Limb (tissue), 2 donors: ENCODE data around the gene TRAF7.

ENCODE experiments used
- DNase-seq, 2 donors: peaks; one replicate each; pipeline ENCODE4 v3.0.0-alpha.2; 2016; ENCODE audit errors: extremely low spot score in 2 of 2

Gene TRAF7

GRCh38 chr16:2165861-2166260 is 10.3 kb downstream of the TRAF7 start:
- no peak for DNase-seq

- no peak for DNase-seq
Measured at GRCh38 chr16:2166263-2167067, 10.9 kb downstream of the TRAF7 start.

- no peak for DNase-seq
Measured at GRCh38 chr16:2167068-2167638, 11.6 kb downstream of the TRAF7 start.

- no peak for DNase-seq
Measured at GRCh38 chr16:2170080-2170479, 14.5 kb downstream of the TRAF7 start.

GRCh38 chr16:2170587-2171435 is 15.2 kb downstream of the TRAF7 start:
- DNase-seq, result no peak

GRCh38 chr16:2171601-2172178 is 16.1 kb downstream of the TRAF7 start:
- DNase-seq, result no peak

GRCh38 chr16:2172688-2173335 is 17.2 kb downstream of the TRAF7 start:
- no peak for DNase-seq

GRCh38 chr16:2173366-2173765 is 17.8 kb downstream of the TRAF7 start:
- no peak for DNase-seq

GRCh38 chr16:2173916-2174315 is 18.3 kb downstream of the TRAF7 start:
- DNase-seq, result no peak

- no peak for DNase-seq
Measured at GRCh38 chr16:2174396-2175131, 19.0 kb downstream of the TRAF7 start.

- DNase-seq, result no peak
Measured at GRCh38 chr16:2175454-2175853, 19.9 kb downstream of the TRAF7 start.

- DNase-seq, result no peak
Measured at GRCh38 chr16:2176047-2176446, 20.5 kb downstream of the TRAF7 start.

- DNase-seq, result no peak
Measured at GRCh38 chr16:2177101-2177500, 21.5 kb downstream of the TRAF7 start.

GRCh38 chr16:2177561-2177960 is 22.0 kb downstream of the TRAF7 start:
- no peak for DNase-seq

- peak in 1 of 2 donors; percentile 72 for DNase-seq
Measured at GRCh38 chr16:2178321-2179106, 22.9 kb downstream of the TRAF7 start.

- no peak for DNase-seq
Measured at GRCh38 chr16:2179107-2179501, 23.5 kb downstream of the TRAF7 start.

GRCh38 chr16:2179576-2179975 is 24.0 kb downstream of the TRAF7 start:
- no peak for DNase-seq

- DNase-seq, result no peak
Measured at GRCh38 chr16:2180461-2180860, 24.9 kb downstream of the TRAF7 start.

- DNase-seq, result no peak
Measured at GRCh38 chr16:2180962-2181923, 25.7 kb downstream of the TRAF7 start.
